Ecto neural progenitor cell (in vitro differentiated cells): ENCODE results near the gene NELL2.

ENCODE experiments used
- DNase-seq: peaks from one replicate; pipeline ENCODE4 v3.0.0-alpha.2; 2018; ENCODE audit warnings: low spot score

Gene NELL2

GRCh38 chr12:44464180-44464579 lies 411.9 kb downstream of the NELL2 start:
- peak; percentile 57 for DNase-seq

GRCh38 chr12:44462729-44463128 lies 413.4 kb downstream of the NELL2 start:
- DNase-seq: no peak

GRCh38 chr12:44460261-44460660 lies 415.9 kb downstream of the NELL2 start:
- no peak for DNase-seq

GRCh38 chr12:44459569-44459968 lies 416.5 kb downstream of the NELL2 start:
- no peak for DNase-seq
